Kidney capillary endothelial cell (primary cell): ENCODE data around the gene CD164L2.
"Not testable (repeated sequence)": the region's sequence is repeated elsewhere in the genome, so short reads cannot be mapped to it uniquely, and the experiment has no call there.

Experiments
- DNase-seq: peaks from one replicate; pipeline ENCODE4 v3.0.0-alpha.2; 2018; ENCODE audit warnings: low spot score

Gene CD164L2

DNA sequence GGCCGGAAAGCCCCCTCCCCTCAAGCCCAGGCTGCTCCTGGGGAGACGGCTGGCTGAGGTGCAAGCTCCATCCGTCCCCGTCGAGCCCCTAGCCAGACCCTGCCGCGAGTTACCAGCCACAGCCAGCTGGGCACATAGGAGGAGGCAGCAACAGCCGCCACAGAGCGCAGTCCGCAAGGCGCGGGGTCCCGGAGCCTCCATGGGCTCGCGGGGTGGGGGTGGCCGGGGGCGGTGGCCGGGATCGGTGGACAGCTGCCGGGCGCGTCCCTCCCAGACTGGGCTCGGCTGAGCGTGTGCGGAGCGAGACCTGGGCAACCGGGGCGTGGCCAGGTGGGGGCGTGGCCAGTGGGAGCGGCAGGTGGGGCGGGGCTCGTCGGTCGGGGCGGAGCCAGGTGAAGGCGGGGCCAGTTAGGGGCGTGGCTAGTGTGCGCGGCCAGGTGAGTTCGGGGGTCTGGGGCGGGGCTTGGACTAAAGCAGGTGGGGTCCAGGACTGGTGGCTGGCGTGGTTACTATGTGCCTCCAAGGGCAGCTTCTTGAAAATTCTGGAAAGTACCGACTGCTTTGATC is at the start of gene CD164L2:
Gene CD164L2 (minus strand): TSS at position 295 of the 567 bp plus-strand sequence. CDS start 94 bp downstream, at position 201.
- DNase-seq = no peak

DNA sequence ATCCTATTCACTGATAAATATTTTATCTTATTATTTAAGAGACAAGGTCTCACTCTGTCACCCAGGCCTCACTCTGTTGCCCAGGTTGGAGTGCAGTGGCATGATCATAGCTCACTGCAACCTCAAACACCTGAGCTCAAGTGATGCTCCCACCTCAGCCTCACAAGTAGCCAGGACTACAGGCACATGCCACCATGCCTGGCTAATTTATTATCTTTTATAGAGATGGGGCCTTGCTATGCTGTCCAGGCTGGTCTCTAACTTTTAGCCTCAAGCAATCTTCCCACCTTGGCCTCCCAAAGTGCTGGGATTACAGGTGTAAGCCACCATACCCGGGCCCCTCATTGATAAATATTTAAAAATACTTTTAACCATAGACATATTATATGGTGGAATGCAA is 49.6 kb upstream of the CD164L2 start:
- DNase-seq = not testable (repeated sequence)

DNA sequence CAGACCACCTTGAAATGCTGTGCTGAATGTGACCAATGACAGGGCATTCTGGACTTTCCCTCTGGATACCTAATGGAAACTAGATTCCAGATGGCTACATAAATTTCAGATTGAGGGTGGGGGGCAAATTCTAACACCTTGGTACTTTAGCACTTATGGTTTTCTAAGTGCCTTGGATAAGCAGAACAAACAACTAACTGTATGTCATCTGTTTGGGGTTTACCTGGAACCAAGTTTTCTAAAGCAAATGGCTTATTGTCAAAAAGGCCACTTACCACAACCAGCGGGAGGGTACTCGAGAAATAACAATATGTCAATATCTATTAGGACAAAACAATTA is 48.4 kb upstream of the CD164L2 start:
- no peak for DNase-seq

DNA sequence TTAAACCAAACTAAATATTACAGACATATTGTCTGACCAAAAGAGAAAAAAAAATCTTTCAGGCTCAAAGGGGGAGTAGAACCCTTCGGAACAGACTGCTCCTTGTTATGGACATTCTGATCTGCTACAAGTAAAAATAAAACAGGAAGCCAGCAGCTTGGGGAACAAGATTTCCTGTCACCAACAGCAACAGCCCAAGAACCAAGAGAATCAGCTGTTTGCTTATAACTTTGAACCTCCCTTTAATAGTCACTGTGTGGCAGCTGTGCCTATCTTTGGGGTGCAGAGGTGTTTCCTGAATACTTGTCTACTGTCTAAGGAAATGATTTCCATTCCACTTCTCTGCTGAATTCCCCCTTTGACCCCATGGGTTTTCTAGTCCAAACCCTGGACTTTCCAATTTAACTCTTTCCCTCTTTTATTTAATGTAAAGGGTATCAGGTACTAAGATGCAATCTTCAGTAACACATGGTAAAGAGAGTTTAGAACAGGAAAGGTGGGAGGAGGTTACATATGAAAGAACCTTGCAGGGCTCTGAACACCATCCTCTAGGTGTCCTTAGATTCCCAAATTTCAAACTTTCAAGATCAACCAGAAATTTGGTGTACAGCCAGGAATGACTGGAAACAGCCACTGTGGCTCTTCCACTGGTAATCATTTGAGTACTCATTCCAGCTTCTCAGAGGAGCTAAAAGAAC is 47.9 kb upstream of the CD164L2 start:
- DNase-seq = no peak

DNA sequence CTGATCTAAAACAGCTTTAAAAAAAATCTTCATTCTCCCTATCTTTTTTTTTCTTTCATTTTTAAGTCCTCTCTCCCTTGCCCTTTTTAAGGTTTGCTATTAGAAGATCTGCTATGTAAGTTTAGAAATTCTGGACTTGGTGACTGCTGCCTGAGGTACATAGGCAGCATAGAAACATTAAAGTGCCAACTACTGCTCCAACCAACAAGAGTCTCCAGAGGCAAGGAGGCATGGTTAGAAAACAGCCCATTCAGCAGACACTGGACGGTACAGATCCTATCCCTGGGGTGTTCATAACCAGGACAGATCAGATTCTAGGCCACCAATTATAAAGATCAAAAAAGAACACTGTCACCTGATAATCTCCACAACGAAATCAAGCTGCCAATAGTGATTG is 45.9 kb upstream of the CD164L2 start:
- DNase-seq = no peak

DNA sequence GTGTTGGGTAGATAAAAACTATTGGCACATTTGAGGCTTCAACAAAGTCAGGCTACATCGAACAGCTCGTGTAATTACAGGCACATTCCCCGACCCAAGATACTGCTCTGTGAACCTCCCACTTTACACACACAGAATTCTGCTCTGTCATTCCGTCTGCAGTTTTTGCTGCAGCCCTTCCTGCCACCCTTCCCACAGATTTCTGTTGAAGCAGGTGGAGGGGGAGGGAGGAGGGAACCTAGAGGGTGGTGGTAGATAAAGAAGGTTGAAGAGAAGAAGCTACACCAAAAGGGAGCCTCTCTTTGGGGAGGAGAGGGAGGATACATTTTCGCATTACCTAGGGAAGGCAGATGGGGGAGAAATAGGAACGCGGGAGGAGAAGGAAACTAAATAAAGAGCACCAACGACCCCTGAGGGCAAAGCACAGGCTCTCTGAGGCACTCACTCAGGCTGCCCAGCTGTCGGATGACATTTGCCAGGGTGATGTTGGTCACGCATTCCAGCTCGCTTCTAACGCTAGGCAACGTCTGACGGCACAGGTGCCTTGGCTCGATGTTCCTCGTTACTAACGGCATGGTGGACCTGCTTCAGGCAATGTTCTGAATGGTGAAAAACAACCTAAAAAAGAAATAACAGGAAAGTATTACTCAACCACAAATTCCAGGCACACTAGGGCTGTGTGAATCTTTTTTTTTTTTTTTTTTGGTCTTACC is 45.3 kb upstream of the CD164L2 start:
- no peak for DNase-seq

DNA sequence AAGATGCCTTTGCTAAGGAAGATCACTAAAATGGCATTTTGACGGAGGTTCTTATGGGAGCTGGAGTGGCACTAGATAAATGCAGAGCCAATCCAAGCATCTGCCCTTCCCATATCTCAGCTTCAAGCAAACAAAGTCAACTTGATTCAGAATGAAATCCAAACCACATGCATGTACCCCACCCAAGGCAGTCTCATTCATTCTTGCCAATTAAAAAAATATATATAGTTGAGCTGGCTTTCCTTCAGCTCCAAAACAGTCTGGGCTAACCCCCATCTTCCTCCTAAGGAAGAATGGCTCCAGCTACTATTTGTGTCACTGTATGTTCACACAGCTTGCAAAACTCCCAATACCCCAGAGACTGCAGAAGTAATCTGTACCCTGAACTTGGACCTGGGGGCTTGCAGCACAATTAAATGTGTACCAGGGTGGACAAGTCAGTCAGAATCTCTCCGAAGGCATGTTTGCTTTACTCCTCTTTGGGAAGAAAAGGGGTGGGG is 44.7 kb upstream of the CD164L2 start:
- DNase-seq = no peak

DNA sequence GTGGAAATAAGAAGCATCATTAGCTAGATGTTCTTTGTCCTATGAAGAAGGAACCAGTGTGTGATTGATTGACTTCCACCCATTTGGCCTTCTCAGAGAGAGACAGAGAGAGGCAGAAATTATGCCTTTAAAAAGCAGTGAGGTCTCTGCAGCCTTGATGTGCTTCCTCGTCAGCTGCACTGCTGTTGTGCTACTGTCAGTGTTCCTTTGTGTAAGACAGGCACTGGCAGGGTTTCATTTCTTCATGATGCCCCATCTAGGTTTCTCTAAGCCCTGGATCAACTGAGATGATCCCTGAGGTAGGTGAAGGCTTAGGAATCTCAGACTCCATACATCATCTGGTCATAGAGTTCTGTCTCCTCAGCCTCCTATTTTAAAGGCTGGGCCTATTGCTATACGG is 44.2 kb upstream of the CD164L2 start:
- DNase-seq = no peak

DNA sequence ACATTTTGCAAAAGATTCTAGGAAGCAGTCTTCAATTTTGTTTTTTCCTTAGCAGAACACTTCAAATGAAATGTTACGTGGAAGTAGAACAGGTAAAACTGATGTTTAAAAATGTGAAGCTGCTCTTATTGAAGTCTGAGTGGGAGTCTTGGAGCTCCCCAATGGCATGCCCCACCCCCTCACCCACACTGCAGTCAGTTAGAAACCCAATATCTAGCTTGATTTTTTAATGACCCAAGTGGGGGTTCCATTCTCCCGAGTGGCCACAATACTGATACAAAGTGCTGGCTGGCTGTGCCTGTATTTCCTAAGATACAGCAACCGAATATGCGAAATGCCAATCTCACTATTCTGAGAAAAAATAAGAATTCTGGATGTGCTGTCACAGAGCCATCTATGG is 40.6 kb upstream of the CD164L2 start:
- no peak for DNase-seq

DNA sequence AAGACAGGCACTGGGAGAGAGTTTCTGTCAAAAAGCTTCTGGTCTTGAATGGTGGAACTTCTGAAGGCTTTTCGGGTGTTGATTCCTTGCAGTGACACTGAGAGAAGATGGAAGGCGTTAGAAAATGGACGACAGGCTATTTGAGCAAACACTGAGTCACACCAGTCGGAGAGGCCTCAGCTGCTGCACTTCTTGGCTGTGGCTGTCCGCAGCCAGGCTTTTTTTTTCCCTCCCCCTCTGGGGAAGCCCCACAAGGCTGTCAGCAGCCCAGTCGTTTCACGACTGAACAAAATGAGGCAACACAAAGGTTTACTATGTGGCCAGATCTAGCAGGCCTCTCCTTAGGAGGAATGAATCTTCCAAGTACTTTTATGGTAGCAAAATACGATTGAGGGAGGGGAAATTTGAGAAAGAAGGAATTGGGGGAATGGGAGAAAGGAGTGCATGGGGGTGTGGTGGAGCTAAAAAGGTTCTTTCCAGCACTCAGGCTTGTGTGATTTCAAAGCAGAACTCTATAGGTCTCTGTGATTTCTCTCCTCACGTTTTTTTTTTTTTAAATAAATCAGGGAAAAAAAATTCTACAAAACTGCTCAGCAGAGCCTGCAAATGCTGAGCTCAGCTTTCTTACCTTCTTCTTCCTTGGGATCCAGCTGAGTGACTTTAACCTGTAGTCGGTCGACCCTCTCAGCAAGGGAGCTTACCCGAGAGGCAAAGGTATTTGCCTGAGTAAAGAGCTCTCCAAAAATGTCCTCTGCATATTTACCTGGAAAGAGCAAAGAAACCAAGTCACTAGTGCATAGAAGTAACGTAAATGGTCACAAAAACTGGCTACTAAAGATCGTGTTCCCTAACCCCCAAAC is 35.4 kb upstream of the CD164L2 start:
- DNase-seq = no peak

DNA sequence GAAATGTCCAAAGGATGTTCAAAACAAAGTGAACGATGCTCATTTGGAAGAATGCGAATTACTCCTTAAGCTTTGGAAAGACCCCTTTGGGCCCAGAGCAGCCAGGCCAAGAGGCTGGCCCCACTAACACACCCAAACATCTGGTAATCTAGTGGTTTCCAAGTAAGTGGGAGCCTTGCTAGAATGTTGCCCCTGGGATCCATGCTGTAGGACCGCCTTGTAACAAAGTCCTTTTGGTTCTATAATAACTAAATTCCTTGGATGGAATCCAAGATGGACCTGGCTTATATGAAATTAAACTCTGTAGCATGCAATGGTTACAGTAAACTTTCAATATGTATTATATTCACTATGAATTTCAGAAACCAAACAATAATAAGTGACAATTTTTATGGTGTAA is 34.6 kb upstream of the CD164L2 start:
- no peak for DNase-seq

DNA sequence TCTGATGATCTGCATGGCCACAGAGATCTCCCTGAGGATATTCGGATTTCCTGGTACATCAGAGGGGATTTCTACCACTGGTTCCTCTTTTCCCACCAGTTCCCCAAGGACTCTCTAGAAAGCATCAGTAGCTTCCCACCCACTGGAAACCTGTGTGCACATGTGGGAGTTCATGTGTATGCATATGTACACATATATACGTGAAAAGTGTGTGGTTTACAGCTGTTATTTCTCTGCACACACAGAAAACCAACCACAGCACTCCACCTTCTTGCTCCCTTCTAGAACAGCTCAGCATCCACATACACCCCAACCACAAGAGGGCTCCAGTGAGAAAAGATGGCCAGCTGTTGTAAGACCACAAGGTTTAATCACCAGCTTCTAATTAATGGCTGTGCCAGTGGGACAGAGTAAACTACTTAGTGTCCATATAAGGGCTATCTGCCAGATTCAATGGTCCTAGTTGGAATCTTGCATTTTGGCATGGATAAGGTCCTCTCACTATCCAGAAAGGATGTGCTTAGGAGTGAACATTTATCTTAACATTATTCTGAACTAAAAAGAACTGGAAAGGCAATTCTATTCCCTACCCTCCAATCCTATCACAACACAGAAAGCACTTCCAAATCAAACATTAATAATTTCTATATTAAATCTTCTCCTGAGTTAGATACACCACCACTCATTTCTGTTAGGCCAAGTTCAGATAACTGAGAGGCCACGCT is 33.4 kb upstream of the CD164L2 start:
- no peak for DNase-seq

DNA sequence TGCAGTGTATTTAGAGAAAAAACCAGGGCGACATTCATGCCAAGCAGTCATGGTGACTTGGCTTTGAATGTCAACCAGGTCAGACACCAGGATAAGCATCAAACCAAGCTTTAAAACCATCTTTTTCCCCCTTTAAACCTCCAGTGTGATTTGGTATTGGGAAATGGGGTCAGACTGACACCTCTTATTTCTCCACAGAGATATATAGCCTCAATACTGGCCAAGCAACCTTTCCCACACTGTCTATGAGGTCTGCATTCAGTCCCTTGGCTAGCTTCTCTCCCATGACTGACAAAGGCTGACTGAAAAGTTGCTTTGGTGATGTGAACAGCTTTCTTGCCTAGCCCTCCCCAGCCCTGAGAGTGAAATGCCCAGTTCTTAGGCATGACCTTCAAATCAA is 31.0 kb upstream of the CD164L2 start:
- DNase-seq = no peak

DNA sequence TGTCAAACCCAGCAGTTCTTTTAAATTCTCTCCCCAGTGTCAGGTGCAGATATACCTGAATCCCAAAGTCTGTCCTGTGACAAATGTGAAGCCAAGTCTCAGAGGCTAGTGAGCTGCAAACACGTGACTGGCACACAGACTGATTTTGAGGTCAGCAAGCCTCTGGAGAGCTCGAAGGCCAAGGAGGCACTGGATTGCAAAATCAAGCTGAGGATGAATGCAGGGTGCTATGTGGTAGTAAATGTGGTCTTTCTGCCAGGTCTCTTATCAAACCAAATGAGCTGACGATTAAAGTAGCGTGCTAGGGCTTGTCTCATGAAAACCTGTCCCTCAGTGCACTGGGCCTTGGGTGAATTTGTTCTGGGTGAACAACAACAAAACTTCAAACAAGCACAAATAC is 29.9 kb upstream of the CD164L2 start:
- no peak for DNase-seq

DNA sequence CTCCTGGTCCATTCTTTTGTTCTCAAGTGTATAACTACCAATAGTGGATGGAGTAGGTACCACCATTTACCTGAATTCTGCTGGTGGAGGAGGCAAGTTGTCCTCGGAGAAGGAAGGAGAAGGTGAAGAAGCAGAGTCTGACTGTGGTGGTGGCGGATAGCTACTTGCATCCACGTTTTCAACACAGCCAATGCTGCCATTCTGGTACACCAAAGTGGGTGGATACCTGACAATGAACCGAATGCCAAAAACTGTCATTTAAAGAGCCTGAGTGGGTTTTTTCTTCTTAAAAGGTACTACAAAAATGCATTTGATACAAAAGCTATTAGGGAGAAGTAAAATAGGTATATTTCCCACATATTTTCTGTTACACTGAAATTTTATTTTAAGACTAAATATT is 29.4 kb upstream of the CD164L2 start:
- no peak for DNase-seq

DNA sequence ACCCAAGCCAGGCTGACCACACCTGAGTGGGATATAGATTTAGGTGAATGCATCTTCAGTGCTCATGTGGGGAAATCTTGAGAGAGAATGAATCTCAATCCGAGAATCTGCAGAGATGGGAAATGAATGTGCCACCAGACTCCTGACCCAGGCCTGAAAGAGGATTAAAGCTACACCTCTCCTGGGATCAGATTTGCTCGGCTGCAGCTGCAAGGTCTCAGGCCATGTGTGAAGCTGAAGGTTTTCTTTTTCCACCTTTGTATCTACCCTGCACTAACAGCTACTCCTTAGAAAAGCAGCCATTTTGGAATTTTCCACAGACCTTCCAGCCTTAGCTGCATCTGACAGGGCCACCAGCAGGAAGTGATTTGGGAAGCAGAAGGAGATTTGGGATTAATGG is 27.6 kb upstream of the CD164L2 start:
- no peak for DNase-seq

DNA sequence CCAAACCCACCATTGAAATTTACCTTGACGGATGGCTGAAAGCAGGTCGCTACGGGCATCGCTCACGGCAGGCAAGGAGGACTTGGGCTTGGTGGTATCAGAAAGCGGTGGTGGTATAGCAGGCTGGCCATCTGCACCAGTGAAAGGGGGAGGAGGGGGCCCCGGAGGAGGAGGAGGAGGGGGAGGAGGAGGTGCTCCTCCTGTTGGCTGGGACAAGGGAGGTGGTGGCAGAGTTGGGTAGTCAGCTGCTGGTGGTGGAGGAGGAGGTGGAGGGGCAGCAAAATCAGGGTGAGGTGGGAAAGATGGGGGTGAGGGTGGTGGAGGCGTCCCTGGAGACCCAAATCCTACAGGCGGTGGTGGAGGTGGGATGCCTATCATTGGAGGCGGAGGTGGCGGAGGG is 26.5 kb upstream of the CD164L2 start:
- no peak for DNase-seq

DNA sequence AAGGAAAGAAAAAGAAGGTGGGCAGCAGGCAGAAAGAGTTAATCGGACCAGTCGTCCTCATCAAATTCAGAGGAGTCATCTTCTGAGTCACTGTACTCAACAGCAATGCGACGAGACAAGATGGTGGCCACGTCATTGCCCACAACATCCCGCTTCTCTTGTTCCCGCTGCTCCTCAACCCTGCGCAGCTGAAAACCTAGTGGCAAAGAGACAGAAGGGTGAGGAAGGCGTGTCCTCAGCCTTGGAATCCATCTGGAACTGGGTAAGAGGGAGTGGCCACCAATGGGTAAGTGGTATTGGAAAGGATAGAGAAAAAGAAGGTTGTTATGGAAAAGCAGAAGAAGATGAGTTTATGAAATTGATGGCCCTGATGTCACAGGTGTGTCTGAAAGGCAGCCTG is 25.0 kb upstream of the CD164L2 start:
- DNase-seq = no peak

DNA sequence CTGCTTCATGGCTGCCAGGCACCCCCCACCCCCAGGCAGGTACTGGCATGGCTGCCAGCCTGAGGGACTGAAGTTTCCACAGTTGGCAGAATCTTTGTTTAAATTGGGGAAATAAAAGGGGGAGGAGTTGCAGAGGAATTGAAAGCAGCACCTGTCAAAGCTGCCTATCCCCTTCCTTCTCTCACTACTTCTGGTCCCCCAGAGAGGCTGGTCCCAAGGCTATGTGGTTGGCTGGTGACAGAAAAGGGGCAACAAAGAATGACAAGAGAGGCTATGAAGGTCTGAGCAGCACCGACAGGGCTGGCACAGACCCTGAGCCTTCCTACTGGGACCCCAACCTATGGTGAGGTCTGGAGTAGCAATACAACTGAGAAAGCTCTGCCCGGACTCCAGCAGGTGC is 23.7 kb upstream of the CD164L2 start:
- DNase-seq = not testable (repeated sequence)

DNA sequence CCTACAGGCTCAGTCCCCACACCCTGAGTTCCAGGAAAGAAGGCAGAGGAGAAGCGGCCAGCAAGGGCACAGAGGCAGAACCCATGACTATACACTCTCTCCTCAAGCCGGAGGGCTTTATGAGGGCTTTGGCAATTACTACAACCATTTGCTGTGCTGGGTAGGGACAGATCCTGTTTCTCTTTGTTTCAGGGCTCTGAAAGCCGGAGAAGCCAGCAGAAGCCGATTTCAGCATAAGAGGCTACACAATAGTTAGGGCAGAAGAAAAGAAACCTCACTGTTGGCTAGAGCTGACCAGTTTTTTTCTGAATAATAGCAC is 23.2 kb upstream of the CD164L2 start:
- no peak for DNase-seq

DNA sequence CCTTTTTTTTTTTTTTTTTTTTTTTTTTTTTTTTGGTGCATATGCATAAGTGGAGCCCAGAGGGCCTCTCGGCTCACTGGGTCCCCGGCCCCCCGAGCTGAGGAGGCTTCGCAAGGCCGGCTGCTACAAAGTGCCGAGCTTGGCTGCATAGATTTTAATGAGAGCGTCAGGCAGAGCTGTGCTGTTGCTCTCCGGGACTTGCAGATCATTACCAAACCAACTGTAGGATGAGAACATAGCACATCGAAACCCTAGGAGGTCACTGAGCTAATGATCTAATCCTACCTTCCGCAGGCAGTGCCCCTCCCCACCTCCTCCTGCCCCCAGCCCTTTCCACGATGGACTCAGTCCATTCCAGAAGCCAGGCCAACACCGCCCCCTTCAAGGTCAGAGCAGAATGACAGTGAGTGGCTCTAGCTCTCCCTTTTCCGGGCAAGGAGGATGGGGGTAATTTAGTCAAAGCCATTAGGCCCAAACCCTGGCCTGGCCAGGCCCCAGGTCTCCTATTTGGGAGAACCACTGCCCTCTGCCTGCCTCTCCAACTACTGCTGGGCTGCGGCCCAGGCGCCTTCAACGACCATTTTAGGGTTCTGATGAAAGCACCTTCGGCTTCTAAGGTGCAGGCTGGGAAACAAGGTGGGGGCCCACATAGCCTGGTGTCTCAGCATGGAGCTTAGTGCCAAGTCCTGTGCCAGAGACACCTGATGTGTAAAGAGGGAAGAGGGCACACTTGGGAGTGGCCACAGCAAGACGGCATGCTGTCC is 22.6 kb upstream of the CD164L2 start:
- DNase-seq = not testable (repeated sequence)
